Osteoblast (primary cell): Measurements from ENCODE around the gene REX1BD. TPM values are rescaled to one million over a fixed set of nuclear protein-coding genes. Genes with fewer than 3 reads are reported as not detected.
A peak's percentile ranks its signal among the peaks of the same experiment; 100 is the strongest.

Source experiments
- DNase-seq: peaks from one replicate; pipeline ENCODE4 v3.0.0; 2011; ENCODE audit warnings: low spot score, mixed read lengths; ENCODE audit not compliant: insufficient read length; ENCODE audit errors: missing footprints
- H2AFZ ChIP-seq: 2 replicates; pipeline ENCODE4 v1.6.0; 2011; ENCODE audit warnings: mild to moderate bottlenecking, low read length
- H3K27ac ChIP-seq: 2 replicates; pipeline ENCODE4 v1.5.1; 2011; ENCODE audit warnings: mild to moderate bottlenecking, low read depth, low read length, moderate library complexity
- H3K27me3 ChIP-seq: 2 replicates; pipeline ENCODE4 v1.6.0; 2012; ENCODE audit warnings: mild to moderate bottlenecking, control low read depth, inconsistent platforms, low read length, moderate library complexity; ENCODE audit not compliant: insufficient read depth
- H3K36me3 ChIP-seq: 2 replicates; pipeline ENCODE4 v1.5.1; 2011; ENCODE audit warnings: mild to moderate bottlenecking, low read length, control low read depth, moderate library complexity; ENCODE audit not compliant: insufficient read depth
- H3K4me1 ChIP-seq: 2 replicates; pipeline ENCODE4 v1.5.1; 2011; ENCODE audit warnings: mild to moderate bottlenecking, low read length, control low read depth, moderate library complexity; ENCODE audit not compliant: insufficient read depth
- H3K4me2 ChIP-seq: 2 replicates; pipeline ENCODE4 v1.6.0; 2011; ENCODE audit warnings: mild to moderate bottlenecking, low read length; ENCODE audit not compliant: insufficient read depth
- H3K4me3 ChIP-seq: fragments of 200-600 bp; sonication (generic); 3 replicates; pipeline ENCODE4 v1.5.1; 2012; ENCODE audit warnings: mild to moderate bottlenecking, low read length, inconsistent platforms; ENCODE audit not compliant: insufficient read depth
- H3K79me2 ChIP-seq: 2 replicates; pipeline ENCODE4 v1.6.0; 2012; ENCODE audit warnings: mild to moderate bottlenecking, low read length, control low read depth, inconsistent platforms; ENCODE audit not compliant: insufficient read depth
- H3K9me3 ChIP-seq: 2 replicates; pipeline ENCODE4 v1.5.1; 2011; ENCODE audit warnings: low read depth, low read length, control low read depth
- H4K20me1 ChIP-seq: 2 replicates; pipeline ENCODE4 v1.6.0; 2012; ENCODE audit warnings: mild to moderate bottlenecking, low read length, control low read depth; ENCODE audit not compliant: insufficient read depth
- total RNA-seq: library from RNA; depleted of rRNA; stranded (reverse); fragments of >200 nt; gene quantifications from 2 replicates; pipeline ENCODE4 v1.2.3, GENCODE V29; 2012
- TF ChIP-seq, protein P1 (sequence below): IDR thresholded peaks from 2 replicates; pipeline ENCODE4 v1.5.1; 2011; ENCODE audit warnings: mild to moderate bottlenecking, low read depth, low read length, moderate library complexity; ENCODE audit errors: extremely low read depth

REX1BD gene
- total RNA-seq, 1 donor: 29.7 TPM

DNA sequence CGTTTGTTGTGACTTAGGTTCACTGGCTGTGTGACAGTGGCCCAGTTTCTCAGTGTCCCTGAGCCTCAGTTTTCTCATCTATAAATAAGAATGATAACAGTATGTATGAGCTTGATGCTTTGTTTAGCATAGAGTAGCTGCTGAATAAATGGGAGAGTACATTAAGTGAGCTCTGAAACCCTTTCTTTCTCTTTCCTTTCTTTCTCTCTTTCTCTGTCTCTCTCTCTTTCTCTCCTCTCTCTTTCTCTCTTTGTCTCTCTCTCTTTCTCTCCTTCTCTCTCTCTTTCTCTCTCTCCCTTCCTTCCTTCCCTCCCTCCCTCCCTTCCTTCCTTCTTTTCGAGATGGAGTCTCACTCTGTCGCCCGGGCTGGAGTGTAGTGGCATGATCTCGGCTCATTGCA, 28.9 kb upstream of the REX1BD start:
- TF ChIP-seq, protein P1, sequence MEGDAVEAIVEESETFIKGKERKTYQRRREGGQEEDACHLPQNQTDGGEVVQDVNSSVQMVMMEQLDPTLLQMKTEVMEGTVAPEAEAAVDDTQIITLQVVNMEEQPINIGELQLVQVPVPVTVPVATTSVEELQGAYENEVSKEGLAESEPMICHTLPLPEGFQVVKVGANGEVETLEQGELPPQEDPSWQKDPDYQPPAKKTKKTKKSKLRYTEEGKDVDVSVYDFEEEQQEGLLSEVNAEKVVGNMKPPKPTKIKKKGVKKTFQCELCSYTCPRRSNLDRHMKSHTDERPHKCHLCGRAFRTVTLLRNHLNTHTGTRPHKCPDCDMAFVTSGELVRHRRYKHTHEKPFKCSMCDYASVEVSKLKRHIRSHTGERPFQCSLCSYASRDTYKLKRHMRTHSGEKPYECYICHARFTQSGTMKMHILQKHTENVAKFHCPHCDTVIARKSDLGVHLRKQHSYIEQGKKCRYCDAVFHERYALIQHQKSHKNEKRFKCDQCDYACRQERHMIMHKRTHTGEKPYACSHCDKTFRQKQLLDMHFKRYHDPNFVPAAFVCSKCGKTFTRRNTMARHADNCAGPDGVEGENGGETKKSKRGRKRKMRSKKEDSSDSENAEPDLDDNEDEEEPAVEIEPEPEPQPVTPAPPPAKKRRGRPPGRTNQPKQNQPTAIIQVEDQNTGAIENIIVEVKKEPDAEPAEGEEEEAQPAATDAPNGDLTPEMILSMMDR: no peak
- H3K36me3 ChIP-seq: peaks cover 16% of the 10 kb centered on the region
- peaks cover 4% of the 10 kb centered on the region for H4K20me1 ChIP-seq
- no peak overlapping the region for H3K4me3 ChIP-seq
- H3K4me1 ChIP-seq: peaks cover 24% of the 10 kb centered on the region
- no peak overlapping the region for H3K4me2 ChIP-seq
- H3K27ac ChIP-seq: no peak overlapping the region
- no peak overlapping the region for H2AFZ ChIP-seq
- no peaks in the 10 kb centered on the region for H3K27me3 ChIP-seq
- no peaks in the 10 kb centered on the region for H3K9me3 ChIP-seq
- DNase-seq: no peak
- H3K79me2 ChIP-seq: peaks cover 45% of the 10 kb centered on the region

DNA sequence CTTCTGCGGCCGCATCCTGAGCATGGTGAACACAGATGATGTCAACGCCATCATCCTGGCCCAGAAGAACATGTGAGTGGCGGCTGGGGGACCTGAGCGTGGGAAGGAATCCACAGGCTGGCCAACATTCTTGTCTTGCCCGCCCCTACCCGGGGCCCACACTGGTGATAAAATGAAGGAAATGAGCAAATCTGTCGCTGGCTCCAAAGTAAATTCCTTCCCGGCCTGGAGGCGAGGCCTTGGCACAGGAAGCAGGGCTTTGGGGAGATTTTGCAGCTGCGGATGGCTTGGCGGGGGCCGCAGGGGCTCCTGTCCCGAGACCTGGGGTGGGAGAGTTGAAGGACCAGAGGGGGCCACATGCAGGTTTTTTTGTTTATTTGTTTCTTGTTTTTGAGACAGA, 26.5 kb upstream of the REX1BD start:
- TF ChIP-seq, protein P1: no peak
- Histone ChIP-seq H3K4me2 (peak overlapping the region; percentile 7), H3K4me1 (peaks cover 24% of the 10 kb centered on the region), H3K9me3 (no peaks in the 10 kb centered on the region), H3K27ac (peak overlapping the region; percentile 91), H2AFZ (no peak overlapping the region), H3K27me3 (no peaks in the 10 kb centered on the region), H3K4me3 (no peak overlapping the region), H4K20me1 (peaks cover 4% of the 10 kb centered on the region), H3K36me3 (peaks cover 34% of the 10 kb centered on the region), H3K79me2 (peaks cover 47% of the 10 kb centered on the region)
- DNase-seq: peak; percentile 96

DNA sequence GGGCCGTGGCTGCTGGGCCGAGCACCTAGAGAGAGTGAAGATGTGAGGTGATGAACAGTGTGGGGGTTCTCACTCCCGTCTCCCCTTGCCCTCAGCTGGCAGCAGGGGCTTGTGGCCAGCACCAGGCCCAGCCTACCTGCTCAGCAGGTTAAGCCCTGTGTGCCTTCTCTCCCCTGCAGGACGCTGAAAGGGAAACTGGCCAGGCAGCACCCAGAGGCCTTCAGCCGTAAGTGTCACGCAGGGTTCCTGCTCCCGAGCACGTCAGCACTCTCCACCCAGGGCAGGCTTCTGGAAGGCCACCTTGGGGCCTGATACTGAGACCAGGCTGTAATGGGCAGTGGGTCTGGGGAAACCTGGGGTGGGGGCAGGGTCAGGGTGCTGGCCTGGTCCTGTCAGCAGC, 21.6 kb upstream of the REX1BD start:
- no peak for DNase-seq
- Histone ChIP-seq H3K79me2 (peaks cover 9% of the 10 kb centered on the region), H2AFZ (no peak overlapping the region), H4K20me1 (no peaks in the 10 kb centered on the region), H3K4me3 (no peak overlapping the region), H3K27me3 (no peaks in the 10 kb centered on the region), H3K36me3 (peaks cover 62% of the 10 kb centered on the region), H3K4me1 (peaks cover 13% of the 10 kb centered on the region), H3K27ac (no peak overlapping the region), H3K4me2 (no peak overlapping the region), H3K9me3 (no peaks in the 10 kb centered on the region)
- TF ChIP-seq, protein P1: no peak

DNA sequence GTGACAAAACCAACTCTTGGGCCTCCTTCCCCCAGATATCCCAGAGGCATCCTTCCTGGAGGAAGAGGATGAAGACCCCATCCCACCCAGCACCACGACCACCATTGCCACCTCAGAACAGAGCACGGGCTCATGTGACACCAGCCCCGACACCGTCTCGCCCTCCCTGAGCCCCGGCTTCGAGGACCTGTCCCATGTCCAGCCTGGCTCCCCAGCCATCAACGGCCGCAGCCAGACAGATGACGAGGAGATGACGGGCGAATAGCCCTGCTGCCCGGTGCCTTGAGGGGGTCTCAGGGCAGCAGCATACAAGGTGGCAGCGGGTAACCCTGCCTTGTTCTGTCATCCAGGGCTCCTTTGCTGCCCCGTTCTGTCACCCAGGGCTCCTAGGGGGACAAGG, 20.2 kb upstream of the REX1BD start:
- Histone ChIP-seq H3K27ac (no peak overlapping the region), H3K27me3 (no peaks in the 10 kb centered on the region), H3K79me2 (peaks cover 22% of the 10 kb centered on the region), H3K36me3 (peaks cover 64% of the 10 kb centered on the region), H3K4me1 (peaks cover 14% of the 10 kb centered on the region), H2AFZ (no peak overlapping the region), H3K4me3 (no peak overlapping the region), H3K9me3 (no peaks in the 10 kb centered on the region), H4K20me1 (peaks cover 13% of the 10 kb centered on the region), H3K4me2 (no peak overlapping the region)
- TF ChIP-seq, protein P1: no peak
- DNase-seq: no peak
